HG03135 (cell line): ENCODE measurements around the gene PNPLA7.
"Not testable (repeated sequence)": the region's sequence is repeated elsewhere in the genome, so short reads cannot be mapped to it uniquely, and the experiment has no call there.

ENCODE experiments used
- ATAC-seq: cut with Tn5 transposase; IDR thresholded peaks from one replicate; pipeline ENCODE4 v1.9.1; 2021; ENCODE audit warnings: mild to moderate bottlenecking, moderate library complexity; ENCODE audit not compliant: unreplicated experiment

Gene PNPLA7

GRCh38 chr9:137516144-137516917 lies 33.9 kb downstream of the PNPLA7 start:
- no peak for ATAC-seq

- no peak for ATAC-seq
Observed at GRCh38 chr9:137515338-137515724, 34.9 kb downstream of the PNPLA7 start.

- ATAC-seq: no peak
Observed at GRCh38 chr9:137514691-137515337, 35.4 kb downstream of the PNPLA7 start.

- ATAC-seq: not testable (repeated sequence)
Observed at GRCh38 chr9:137513801-137514570, 36.2 kb downstream of the PNPLA7 start.

- ATAC-seq: not testable (repeated sequence)
Observed at GRCh38 chr9:137513136-137513535, 37.1 kb downstream of the PNPLA7 start.

- no peak for ATAC-seq
Observed at GRCh38 chr9:137511758-137512463, 38.3 kb downstream of the PNPLA7 start.

GRCh38 chr9:137511126-137511525 lies 39.1 kb downstream of the PNPLA7 start:
- not testable (repeated sequence) for ATAC-seq

GRCh38 chr9:137509198-137509597 lies 41.0 kb downstream of the PNPLA7 start:
- ATAC-seq: no peak

- ATAC-seq: no peak
Observed at GRCh38 chr9:137506702-137507171, 43.5 kb downstream of the PNPLA7 start.

GRCh38 chr9:137506274-137506673 lies 43.9 kb downstream of the PNPLA7 start:
- no peak for ATAC-seq

- no peak for ATAC-seq
Observed at GRCh38 chr9:137505421-137506140, 44.6 kb downstream of the PNPLA7 start.

- no peak for ATAC-seq
Observed at GRCh38 chr9:137504432-137504777, 45.8 kb downstream of the PNPLA7 start.

- no peak for ATAC-seq
Observed at GRCh38 chr9:137502008-137502911, 47.9 kb downstream of the PNPLA7 start.

GRCh38 chr9:137501457-137501856 lies 48.7 kb downstream of the PNPLA7 start:
- ATAC-seq: no peak

- no peak for ATAC-seq
Observed at GRCh38 chr9:137500666-137501397, 49.4 kb downstream of the PNPLA7 start.

GRCh38 chr9:137499858-137500661 lies 50.1 kb downstream of the PNPLA7 start:
- no peak for ATAC-seq

- no peak for ATAC-seq
Observed at GRCh38 chr9:137499416-137499815, 50.8 kb downstream of the PNPLA7 start.

- ATAC-seq: no peak
Observed at GRCh38 chr9:137498720-137499150, 51.5 kb downstream of the PNPLA7 start.
